ENCODE data around the gene DUSP14. TPM values are rescaled to one million over a fixed set of nuclear protein-coding genes. Genes with fewer than 3 reads are reported as not detected.

DUSP14 gene
- total and polyA plus RNA-seq, 9 donors, result 6.3 to 17.1 (median 12.6) TPM

GRCh38 chr17:37555386-37555785 is 65.7 kb downstream of the DUSP14 start:
- H3K4me3 ChIP-seq, result no peak overlapping the region
- no peaks in the 10 kb centered on the region for H3K9me3 ChIP-seq
- no peak for DNase-seq
- 93 to 97% (median 95%) methylated on average over 3 of the region's 3 CpGs for WGBS, 3 donors
- H3K36me3 ChIP-seq, result no peaks in the 10 kb centered on the region
- no peak overlapping the region for H3K27ac ChIP-seq
- no peaks in the 10 kb centered on the region for H3K27me3 ChIP-seq
- no peaks in the 10 kb centered on the region for H3K4me1 ChIP-seq (ENCODE audit: insufficient read depth)
- TF ChIP-seq EP300 (IDR thresholded peaks at IDR 0.05) (no peak), POLR2A (IDR thresholded peaks at IDR 0.05) (no peak)
- TF ChIP-seq, protein P1, sequence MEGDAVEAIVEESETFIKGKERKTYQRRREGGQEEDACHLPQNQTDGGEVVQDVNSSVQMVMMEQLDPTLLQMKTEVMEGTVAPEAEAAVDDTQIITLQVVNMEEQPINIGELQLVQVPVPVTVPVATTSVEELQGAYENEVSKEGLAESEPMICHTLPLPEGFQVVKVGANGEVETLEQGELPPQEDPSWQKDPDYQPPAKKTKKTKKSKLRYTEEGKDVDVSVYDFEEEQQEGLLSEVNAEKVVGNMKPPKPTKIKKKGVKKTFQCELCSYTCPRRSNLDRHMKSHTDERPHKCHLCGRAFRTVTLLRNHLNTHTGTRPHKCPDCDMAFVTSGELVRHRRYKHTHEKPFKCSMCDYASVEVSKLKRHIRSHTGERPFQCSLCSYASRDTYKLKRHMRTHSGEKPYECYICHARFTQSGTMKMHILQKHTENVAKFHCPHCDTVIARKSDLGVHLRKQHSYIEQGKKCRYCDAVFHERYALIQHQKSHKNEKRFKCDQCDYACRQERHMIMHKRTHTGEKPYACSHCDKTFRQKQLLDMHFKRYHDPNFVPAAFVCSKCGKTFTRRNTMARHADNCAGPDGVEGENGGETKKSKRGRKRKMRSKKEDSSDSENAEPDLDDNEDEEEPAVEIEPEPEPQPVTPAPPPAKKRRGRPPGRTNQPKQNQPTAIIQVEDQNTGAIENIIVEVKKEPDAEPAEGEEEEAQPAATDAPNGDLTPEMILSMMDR (IDR thresholded peaks at IDR 0.05), result no peak
- intact Hi-C loops (cut with DNase I), result no loop called here

- WGBS, 3 donors, result 94 to 98% (median 98%) methylated on average over 2 of the region's 2 CpGs
- TF ChIP-seq EP300 (IDR thresholded peaks at IDR 0.05), result no peak
- no peak for TF ChIP-seq POLR2A (IDR thresholded peaks at IDR 0.05)
- TF ChIP-seq, protein P1 (IDR thresholded peaks at IDR 0.05), result no peak
- no peaks in the 10 kb centered on the region for H3K36me3 ChIP-seq
- no peak overlapping the region for H3K4me3 ChIP-seq
- no peak for DNase-seq
- no peaks in the 10 kb centered on the region for H3K4me1 ChIP-seq (ENCODE audit: insufficient read depth)
- no peak overlapping the region for H3K27ac ChIP-seq
- H3K27me3 ChIP-seq, result no peaks in the 10 kb centered on the region
- H3K9me3 ChIP-seq, result no peaks in the 10 kb centered on the region
- intact Hi-C loops (cut with DNase I), result no loop called here
Observed at GRCh38 chr17:37557482-37557881, 67.8 kb downstream of the DUSP14 start.

- 95 to 96% (median 95%) methylated on average over 2 of the region's 2 CpGs for WGBS, 3 donors
Observed at GRCh38 chr17:37558299-37558698, 68.6 kb downstream of the DUSP14 start.

GRCh38 chr17:37562016-37562745 is 72.5 kb downstream of the DUSP14 start:
- H3K9me3 ChIP-seq, result no peaks in the 10 kb centered on the region
- intact Hi-C loops (cut with DNase I), result no loop called here
- H3K4me1 ChIP-seq (ENCODE audit: insufficient read depth), result no peaks in the 10 kb centered on the region
- no peak overlapping the region for H3K27ac ChIP-seq
- H3K4me3 ChIP-seq, result no peak overlapping the region
- no peaks in the 10 kb centered on the region for H3K36me3 ChIP-seq
- WGBS, 3 donors, result 91 to 94% (median 92%) methylated on average over 5 of the region's 5 CpGs
- TF ChIP-seq, protein P1 (IDR thresholded peaks at IDR 0.05), result no peak
- TF ChIP-seq POLR2A (IDR thresholded peaks at IDR 0.05), result no peak
- TF ChIP-seq EP300 (IDR thresholded peaks at IDR 0.05), result no peak
- no peaks in the 10 kb centered on the region for H3K27me3 ChIP-seq
- DNase-seq, result no peak

More at GRCh38 chr17:37558299-37558698, 68.6 kb downstream of the DUSP14 start:
- DNase-seq, result no peak
- intact Hi-C loops (cut with DNase I), result no loop called here
- H3K36me3 ChIP-seq, result no peaks in the 10 kb centered on the region
- H3K27me3 ChIP-seq, result no peaks in the 10 kb centered on the region
- H3K9me3 ChIP-seq, result no peaks in the 10 kb centered on the region
- H3K4me3 ChIP-seq, result no peak overlapping the region
- no peak overlapping the region for H3K27ac ChIP-seq
- H3K4me1 ChIP-seq (ENCODE audit: insufficient read depth), result no peaks in the 10 kb centered on the region
- TF ChIP-seq, protein P1 (IDR thresholded peaks at IDR 0.05), result no peak

Other genes with a start within 250 kb of the DUSP14 start
- not detected for gene C17orf78, start 113.9 kb upstream of the DUSP14 start, total RNA-seq
- not detected for gene C17orf78, start 113.9 kb upstream of the DUSP14 start, polyA plus RNA-seq
- 100 to 1,000 TPM in 1 of 7 donors, 10 to 100 TPM in 6; 20.5 to 104 (median 43.3) TPM for gene ACACA, start 83.1 kb upstream of the DUSP14 start, total RNA-seq
- gene ACACA, start 83.1 kb upstream of the DUSP14 start, polyA plus RNA-seq, result 10 to 100 TPM; 10.9 to 36.8 TPM
- gene TADA2A, start 83.0 kb upstream of the DUSP14 start, total RNA-seq, result 10 to 100 TPM; 12.9 to 33.2 (median 24.9) TPM
- gene TADA2A, start 83.0 kb upstream of the DUSP14 start, polyA plus RNA-seq, result 10 to 100 TPM in 1 of 2 donors, 1 to 10 TPM in 1; 9.2 to 20.5 TPM
- 10 to 100 TPM; 16.8 to 40.0 (median 31.1) TPM for gene SYNRG, start 119.5 kb downstream of the DUSP14 start, total RNA-seq
- 10 to 100 TPM; 10.9 to 37.1 TPM for gene SYNRG, start 119.5 kb downstream of the DUSP14 start, polyA plus RNA-seq
- 10 to 100 TPM; 11.3 to 20.3 (median 19.6) TPM for gene DDX52, start 153.6 kb downstream of the DUSP14 start, total RNA-seq
- 10 to 100 TPM in 1 of 2 donors, 1 to 10 TPM in 1; 8.8 to 14.9 TPM for gene DDX52, start 153.6 kb downstream of the DUSP14 start, polyA plus RNA-seq